ENCODE results near the gene PRAMEF12.
"Not testable (repeated sequence)": the region's sequence is repeated elsewhere in the genome, so short reads cannot be mapped to it uniquely, and the experiment has no call there.

Gene PRAMEF12

GRCh38 chr1:12772520-12772919 is 1.0 kb upstream of the PRAMEF12 start:
- DNase-seq: no peak

GRCh38 chr1:12774801-12775345 is 1.3 kb downstream of the PRAMEF12 start:
- no peak for DNase-seq

GRCh38 chr1:12775443-12775842 is 1.9 kb downstream of the PRAMEF12 start:
- no peak for DNase-seq

GRCh38 chr1:12776801-12777557 is 3.4 kb downstream of the PRAMEF12 start:
- no peak for DNase-seq

GRCh38 chr1:12778061-12778460 is 4.5 kb downstream of the PRAMEF12 start:
- DNase-seq: no peak

- no peak for DNase-seq
Observed at GRCh38 chr1:12778907-12779306, 5.4 kb downstream of the PRAMEF12 start.

- DNase-seq: not testable (repeated sequence)
Observed at GRCh38 chr1:12781488-12781887, 8.0 kb downstream of the PRAMEF12 start.

- not testable (repeated sequence) for DNase-seq
Observed at GRCh38 chr1:12783783-12784182, 10.2 kb downstream of the PRAMEF12 start.

GRCh38 chr1:12784729-12785128 is 11.2 kb downstream of the PRAMEF12 start:
- DNase-seq: not testable (repeated sequence)

GRCh38 chr1:12791097-12791496 is 17.6 kb downstream of the PRAMEF12 start, which contains the start of gene PRAMEF1:
TSS of gene PRAMEF1 (plus strand) at chr1:12791397. CDS start at chr1:12793228, 1,831 bp downstream.
- DNase-seq: not testable (repeated sequence)

- no peak for DNase-seq
Observed at GRCh38 chr1:12798911-12799310, 25.4 kb downstream of the PRAMEF12 start.

GRCh38 chr1:12799730-12800129 is 26.2 kb downstream of the PRAMEF12 start:
- DNase-seq: no peak

- DNase-seq: no peak
Observed at GRCh38 chr1:12809933-12810332, 36.4 kb downstream of the PRAMEF12 start.

GRCh38 chr1:12810691-12811408 is 37.3 kb downstream of the PRAMEF12 start:
- no peak for DNase-seq

GRCh38 chr1:12811409-12811784 is 37.9 kb downstream of the PRAMEF12 start:
- DNase-seq: no peak

- not testable (repeated sequence) for DNase-seq
Observed at GRCh38 chr1:12819061-12819460, 45.5 kb downstream of the PRAMEF12 start.
